ENCODE results near the gene PARP2.
A peak's percentile ranks its signal among the peaks of the same experiment; 100 is the strongest.
"Not testable (repeated sequence)": the region's sequence is repeated elsewhere in the genome, so short reads cannot be mapped to it uniquely, and the experiment has no call there.

Gene PARP2, protein sequence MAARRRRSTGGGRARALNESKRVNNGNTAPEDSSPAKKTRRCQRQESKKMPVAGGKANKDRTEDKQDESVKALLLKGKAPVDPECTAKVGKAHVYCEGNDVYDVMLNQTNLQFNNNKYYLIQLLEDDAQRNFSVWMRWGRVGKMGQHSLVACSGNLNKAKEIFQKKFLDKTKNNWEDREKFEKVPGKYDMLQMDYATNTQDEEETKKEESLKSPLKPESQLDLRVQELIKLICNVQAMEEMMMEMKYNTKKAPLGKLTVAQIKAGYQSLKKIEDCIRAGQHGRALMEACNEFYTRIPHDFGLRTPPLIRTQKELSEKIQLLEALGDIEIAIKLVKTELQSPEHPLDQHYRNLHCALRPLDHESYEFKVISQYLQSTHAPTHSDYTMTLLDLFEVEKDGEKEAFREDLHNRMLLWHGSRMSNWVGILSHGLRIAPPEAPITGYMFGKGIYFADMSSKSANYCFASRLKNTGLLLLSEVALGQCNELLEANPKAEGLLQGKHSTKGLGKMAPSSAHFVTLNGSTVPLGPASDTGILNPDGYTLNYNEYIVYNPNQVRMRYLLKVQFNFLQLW

GRCh38 chr14:20343092-20343861 lies at the start of gene PARP2:
PARP2 (plus strand) TSS chr14:20343635; CDS start chr14:20343642, 7 bp downstream.
- DNase-seq, result peak; percentile 100

GRCh38 chr14:20294636-20295035 lies 48.8 kb upstream of the PARP2 start:
- DNase-seq, result no peak

DNA sequence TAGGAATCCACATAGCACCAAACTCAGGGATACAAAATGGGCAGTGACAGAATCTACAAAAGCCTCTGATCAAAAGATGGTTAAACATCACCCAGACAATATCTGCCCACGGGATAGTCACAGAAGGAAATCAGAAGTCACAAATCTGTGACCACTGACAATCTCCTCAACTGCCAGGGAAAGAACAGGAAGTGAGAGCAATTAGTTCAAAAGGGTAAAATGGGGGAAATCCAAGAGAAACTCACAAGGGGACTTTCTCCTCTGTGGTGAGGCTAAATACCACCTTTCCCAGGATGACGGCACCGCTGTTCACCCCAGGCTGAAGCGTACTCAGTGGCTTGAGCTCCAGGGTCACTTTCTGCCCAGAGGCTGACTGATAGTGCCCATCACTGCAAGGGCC lies 48.4 kb upstream of the PARP2 start:
- DNase-seq, result no peak

DNA sequence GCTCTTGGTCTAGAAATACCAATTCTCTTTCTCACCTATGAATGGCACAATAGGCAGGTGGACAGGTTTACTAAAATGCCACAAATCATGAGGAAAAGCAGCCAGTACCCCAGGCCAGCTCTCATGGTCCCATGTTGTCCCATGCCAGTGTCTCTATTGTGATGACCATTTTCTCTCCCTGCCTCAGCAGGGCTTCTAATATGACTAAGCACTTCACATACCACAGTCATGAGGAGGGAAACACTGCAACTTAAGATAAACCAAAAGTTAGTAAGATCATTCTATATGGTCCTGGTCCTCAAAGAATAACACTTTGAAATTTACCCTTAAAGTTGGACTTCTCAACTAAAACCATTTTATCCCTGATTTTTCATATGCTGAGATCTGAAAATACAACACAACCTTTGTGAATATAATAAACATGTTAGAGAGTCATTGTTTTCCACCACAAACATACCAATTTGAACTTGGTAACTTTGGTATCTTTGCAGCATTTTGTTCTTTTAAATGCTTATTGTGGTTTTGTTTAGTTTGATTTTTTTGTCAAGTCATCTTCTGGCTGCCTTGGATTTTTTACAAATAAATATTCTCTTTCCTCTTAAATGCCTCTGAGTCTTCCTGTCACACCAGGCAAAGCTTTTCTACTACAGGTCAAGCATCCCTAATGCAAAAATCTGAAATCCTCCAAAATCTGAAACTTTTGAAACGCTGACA lies 41.2 kb upstream of the PARP2 start:
- DNase-seq, result peak; percentile 24

- peak; percentile 84 for DNase-seq
Observed at GRCh38 chr14:20305265-20306078, 38.0 kb upstream of the PARP2 start, which contains the start of gene TTC5. TTC5 (minus strand) TSS chr14:20305951; CDS start chr14:20305937, 14 bp downstream.

GRCh38 chr14:20306079-20306423 lies 37.4 kb upstream of the PARP2 start:
- DNase-seq, result no peak

DNA sequence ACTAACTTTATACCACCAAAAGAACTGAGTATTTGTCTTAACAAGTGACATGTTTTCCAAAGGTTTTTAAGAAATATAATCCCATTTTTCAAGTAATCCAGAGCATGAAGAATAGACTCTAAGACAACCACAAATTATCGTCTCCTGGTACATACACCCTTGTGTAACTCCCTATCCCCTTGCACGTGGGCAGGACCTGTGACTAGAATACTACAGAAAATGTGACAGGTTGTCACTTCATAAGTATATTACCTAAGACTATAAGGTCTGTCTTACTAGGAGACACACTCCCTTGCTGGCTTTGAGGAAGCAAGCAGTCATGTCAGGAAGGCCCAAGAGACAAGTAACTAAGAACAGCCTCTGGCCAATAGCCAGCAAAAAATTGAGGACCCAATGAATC lies 29.4 kb upstream of the PARP2 start:
- no peak for DNase-seq

GRCh38 chr14:20317720-20318119 lies 25.7 kb upstream of the PARP2 start:
- no peak for DNase-seq

DNA sequence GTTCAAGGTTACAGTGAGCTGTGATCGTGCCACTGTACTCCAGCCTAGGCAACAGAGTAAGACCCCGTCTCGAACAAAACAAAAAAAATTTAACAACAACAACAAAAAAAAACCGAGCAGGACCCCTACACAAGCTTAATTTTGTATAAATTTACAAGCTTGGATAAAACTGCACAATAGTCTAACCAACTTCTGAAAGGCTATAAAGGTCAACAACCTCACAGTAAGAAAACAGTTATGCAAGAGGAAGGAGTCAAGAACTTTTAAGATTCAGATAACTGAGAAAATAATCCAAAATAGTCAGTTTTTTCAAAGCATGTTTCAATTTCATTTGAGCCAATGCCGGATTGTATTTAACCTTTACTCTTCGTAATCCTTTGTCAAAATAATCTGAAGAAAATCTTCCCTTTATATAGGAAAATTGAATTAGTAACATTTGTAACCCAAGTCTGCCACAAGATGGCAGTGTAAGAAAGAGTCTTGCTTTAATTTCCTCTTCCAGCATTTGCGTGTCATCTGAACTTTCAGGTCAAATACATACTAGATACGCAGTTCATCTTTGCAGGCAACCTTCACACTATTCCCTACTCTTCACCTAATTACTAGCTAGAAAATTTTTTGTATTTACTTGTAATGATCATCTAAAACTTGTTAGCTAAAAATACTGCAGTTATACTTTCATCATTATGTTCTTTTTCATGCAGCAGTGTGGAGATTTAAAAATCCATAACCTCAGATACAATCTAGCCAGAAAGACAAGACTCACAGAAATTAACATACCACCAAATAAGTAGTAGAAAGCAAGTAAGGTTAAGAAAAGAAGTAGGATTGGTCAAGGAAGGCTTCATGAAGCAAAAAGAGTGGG lies 16.2 kb upstream of the PARP2 start:
- DNase-seq, result peak; percentile 66

DNA sequence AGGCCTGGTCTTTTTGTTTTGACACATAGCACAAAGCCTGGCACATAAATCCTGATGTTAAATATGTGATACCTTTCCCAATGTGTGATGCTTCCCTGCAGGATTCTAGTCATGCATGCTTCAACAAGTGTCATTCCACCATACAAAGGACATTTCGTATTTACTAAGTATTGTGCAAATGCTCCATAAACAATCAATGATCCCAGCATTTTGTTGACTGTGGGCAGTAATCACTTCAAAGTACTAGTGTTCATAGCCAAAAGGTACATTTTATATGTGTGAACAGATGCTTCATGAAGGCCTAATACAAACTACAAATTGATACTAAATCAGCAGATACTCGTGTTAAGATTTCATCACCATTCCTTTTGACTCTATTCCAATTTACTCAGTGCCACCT lies 14.7 kb upstream of the PARP2 start:
- no peak for DNase-seq

- no peak for DNase-seq
Observed at GRCh38 chr14:20329355-20329754, 14.1 kb upstream of the PARP2 start.

DNA sequence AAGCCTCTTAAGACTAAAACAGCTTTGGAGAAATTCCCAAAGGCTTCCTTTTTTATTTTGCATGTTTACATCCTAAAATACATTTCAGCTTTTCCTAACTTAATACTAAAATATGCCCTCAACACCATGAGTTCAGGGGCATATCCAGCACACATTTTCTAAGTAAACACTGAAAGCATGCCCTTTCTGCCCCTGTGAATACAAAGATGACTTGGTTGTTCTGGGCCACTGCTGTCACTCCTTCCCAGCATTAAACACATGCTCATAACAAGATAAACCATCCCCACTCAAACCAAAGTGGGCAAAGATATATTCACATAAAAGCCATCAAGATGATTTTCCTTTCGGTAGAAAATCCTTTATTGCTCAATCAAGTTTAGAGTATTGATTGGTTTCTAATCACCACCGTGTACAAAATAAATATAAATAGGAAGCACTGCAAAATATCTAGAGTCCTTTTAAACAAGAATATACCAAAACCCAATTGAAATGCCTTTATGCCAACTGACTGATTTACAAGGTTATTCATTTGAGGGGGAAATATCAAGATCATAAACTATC lies 12.3 kb upstream of the PARP2 start:
- no peak for DNase-seq

- no peak for DNase-seq
Observed at GRCh38 chr14:20332431-20332787, 11.0 kb upstream of the PARP2 start.

DNA sequence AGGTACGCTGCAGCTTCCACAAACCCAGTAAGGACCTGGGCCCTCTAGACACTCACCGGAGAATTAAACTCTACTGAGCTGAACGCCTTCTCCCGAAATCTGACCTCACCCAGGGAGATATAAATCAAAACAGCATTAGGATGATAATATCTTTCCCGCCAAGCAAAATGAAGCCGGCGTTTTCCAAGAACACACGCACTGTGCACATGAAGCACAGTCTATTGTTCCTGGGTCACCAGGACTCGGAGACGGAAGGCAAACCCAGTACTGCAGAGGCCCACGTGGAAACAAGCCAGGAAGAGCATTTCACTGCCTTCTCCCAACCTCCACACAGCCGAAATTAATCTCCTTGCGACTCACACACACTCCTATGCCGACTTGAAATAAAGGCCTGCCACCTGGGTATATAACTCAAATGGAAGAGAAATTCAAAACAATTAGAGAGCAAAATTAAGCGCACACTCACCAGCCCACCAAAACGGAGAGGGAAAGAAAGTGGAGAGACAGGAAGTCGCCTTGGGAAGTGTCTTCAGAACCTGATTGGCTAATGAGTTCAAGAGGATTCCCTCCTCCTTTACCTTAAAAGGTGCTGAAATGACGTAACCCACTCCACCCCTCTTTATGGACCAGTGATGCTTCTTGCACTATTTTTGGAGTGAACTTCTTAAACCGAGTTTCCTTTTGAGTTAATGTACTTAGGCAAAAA lies 10.5 kb upstream of the PARP2 start, which contains the start of gene CCNB1IP1:
Gene CCNB1IP1 (minus strand): TSS at position 492 of the 706 bp plus-strand sequence. CDS start 16,756 bp downstream, outside the sequence.
- peak; percentile 90 for DNase-seq

- DNase-seq, result no peak
Observed at GRCh38 chr14:20333494-20333841, 10.0 kb upstream of the PARP2 start.

- DNase-seq, result no peak
Observed at GRCh38 chr14:20334017-20334416, 9.4 kb upstream of the PARP2 start.

- not testable (repeated sequence) for DNase-seq
Observed at GRCh38 chr14:20341032-20341431, 2.4 kb upstream of the PARP2 start.

DNA sequence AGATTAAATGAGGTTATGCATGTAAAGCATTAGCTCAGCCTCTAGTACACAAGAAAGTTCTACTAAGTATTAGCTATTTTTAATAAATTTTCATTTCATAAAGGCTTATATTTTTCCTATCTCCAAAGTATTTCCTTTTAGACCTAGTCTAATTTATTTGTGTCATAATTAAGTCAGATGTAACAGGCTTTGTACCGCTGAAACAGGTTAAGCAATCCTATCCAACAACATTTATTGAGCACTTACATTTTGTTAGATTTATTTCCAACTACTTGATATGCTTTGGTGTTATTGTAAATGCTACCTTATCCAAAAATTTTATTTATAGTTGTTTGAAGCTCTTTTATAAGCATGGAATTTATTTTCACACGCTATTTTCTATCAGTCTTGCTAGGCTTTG lies 1.8 kb upstream of the PARP2 start:
- no peak for DNase-seq

DNA sequence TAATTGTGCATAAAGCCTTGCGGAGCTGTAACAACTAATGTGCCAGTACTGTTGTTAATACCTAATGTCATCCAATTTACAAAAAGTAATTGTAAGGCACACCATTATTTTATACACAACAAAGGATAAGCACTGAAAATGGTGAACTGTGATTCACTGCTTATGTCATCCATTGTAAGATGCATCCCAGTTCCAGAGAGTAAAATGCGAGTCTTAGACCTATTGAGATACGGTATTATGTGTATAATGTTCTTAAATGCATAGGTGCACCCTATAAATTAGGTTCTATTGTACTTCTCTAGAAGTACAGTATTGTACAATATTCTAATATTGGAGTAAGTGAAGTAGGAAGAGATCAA lies 406 bp downstream of the PARP2 start:
- no peak for DNase-seq

DNA sequence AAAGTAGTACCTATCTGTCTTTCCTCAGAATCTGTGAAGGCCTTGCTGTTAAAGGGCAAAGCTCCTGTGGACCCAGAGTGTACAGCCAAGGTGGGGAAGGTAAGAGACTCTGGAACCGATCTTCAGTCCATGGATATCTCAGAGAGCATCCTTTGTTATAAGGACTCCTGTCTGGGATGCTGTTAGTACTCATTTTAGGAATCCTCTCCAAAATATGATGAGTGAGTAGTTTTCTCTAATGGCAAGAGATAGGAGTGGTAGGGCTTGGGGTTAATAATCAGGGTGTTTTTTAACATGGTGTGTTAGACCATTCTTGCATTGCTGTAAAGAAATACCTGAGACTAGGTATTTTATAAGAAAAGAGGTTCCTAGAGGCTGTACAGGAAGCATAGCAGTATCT lies 1.9 kb downstream of the PARP2 start:
- DNase-seq, result no peak

All from fibroblast of skin of right quadriceps (primary cell).